ENCODE results near the gene CLPSL1.

DNA sequence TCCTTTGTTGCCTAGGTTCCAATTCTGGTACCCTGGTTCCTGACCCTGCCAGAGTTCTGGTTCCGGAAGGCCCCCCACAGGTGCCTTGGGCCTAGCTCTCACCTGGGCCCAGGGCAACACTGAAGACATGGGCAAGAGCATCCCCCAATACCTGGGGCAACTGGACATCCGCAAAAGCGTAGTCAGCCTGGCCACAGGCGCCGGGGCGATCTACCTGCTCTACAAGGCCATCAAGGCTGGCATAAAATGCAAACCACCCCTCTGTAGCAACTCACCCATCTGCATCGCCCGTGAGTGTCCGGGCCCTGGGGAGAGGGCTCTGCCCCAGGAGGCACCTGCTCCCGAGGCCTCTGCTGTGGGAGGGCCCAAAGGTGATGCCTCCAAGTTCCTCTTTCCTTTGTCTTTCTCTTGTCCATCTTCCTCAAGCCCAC, 43.8 kb upstream of the CLPSL1 start, which contains the start of gene ARMC12:
- no peak for TF ChIP-seq POLR2A (IDR thresholded peaks at IDR 0.05)
- TF ChIP-seq, protein P1, sequence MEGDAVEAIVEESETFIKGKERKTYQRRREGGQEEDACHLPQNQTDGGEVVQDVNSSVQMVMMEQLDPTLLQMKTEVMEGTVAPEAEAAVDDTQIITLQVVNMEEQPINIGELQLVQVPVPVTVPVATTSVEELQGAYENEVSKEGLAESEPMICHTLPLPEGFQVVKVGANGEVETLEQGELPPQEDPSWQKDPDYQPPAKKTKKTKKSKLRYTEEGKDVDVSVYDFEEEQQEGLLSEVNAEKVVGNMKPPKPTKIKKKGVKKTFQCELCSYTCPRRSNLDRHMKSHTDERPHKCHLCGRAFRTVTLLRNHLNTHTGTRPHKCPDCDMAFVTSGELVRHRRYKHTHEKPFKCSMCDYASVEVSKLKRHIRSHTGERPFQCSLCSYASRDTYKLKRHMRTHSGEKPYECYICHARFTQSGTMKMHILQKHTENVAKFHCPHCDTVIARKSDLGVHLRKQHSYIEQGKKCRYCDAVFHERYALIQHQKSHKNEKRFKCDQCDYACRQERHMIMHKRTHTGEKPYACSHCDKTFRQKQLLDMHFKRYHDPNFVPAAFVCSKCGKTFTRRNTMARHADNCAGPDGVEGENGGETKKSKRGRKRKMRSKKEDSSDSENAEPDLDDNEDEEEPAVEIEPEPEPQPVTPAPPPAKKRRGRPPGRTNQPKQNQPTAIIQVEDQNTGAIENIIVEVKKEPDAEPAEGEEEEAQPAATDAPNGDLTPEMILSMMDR (IDR thresholded peaks at IDR 0.05), result no peak
